ENCODE data around the gene ABCA4.
"Not testable (repeated sequence)": the region's sequence is repeated elsewhere in the genome, so short reads cannot be mapped to it uniquely, and the experiment has no call there.

Gene ABCA4

GRCh38 chr1:94011129-94011528 is 109.8 kb downstream of the ABCA4 start:
- no peak for ATAC-seq
- no peak for DNase-seq (ENCODE audit: low spot score in 2 of 2)
- no peak overlapping the region for H3K27ac Mint-ChIP-seq
- H3K4me3 Mint-ChIP-seq, result no peak overlapping the region
- H3K36me3 Mint-ChIP-seq, result peaks cover 1% of the 10 kb centered on the region
- peaks cover 23% of the 10 kb centered on the region for H3K4me1 Mint-ChIP-seq
- H3K9me3 Mint-ChIP-seq, result no peaks in the 10 kb centered on the region

DNA sequence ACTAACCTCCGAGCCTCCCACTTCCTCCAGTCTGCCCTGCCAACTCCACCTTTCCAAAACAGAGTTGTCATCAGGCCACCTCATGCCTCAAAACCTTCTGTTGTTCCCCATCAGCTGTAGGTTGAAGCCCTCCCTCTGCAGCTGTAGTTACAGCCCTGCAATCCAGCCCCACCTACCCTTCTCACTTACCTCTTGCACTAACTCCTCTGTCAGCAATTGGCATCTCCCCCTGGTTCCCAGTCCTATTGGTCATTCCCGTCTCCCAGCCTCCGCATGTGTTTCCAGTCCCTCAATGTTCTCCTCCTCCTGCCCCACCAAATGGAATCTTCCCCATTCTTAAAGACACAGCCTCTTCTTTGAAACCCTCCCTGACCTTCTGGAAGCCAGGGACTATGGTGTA is 111.6 kb downstream of the ABCA4 start:
- H3K9me3 Mint-ChIP-seq, result no peaks in the 10 kb centered on the region
- H3K36me3 Mint-ChIP-seq, result no peaks in the 10 kb centered on the region
- no peak overlapping the region for H3K4me3 Mint-ChIP-seq
- DNase-seq (ENCODE audit: low spot score in 2 of 2), result no peak
- peak overlapping the region; percentile 60 for H3K27ac Mint-ChIP-seq
- ATAC-seq, result no peak
- H3K4me1 Mint-ChIP-seq, result peaks cover 19% of the 10 kb centered on the region

GRCh38 chr1:94006604-94007003 is 114.3 kb downstream of the ABCA4 start:
- Mint-ChIP-seq H3K9me3 (no peaks in the 10 kb centered on the region), H3K4me1 (peaks cover 6% of the 10 kb centered on the region), H3K36me3 (no peaks in the 10 kb centered on the region), H3K27ac (no peak overlapping the region), H3K4me3 (no peak overlapping the region)
- no peak for ATAC-seq
- DNase-seq (ENCODE audit: low spot score in 2 of 2), result no peak

- no peak overlapping the region for H3K27ac Mint-ChIP-seq
- H3K9me3 Mint-ChIP-seq, result no peaks in the 10 kb centered on the region
- peaks cover 6% of the 10 kb centered on the region for H3K4me1 Mint-ChIP-seq
- H3K4me3 Mint-ChIP-seq, result no peak overlapping the region
- ATAC-seq (no peak), DNase-seq (ENCODE audit: low spot score in 2 of 2) (no peak)
- H3K36me3 Mint-ChIP-seq, result no peaks in the 10 kb centered on the region
Observed at GRCh38 chr1:94004924-94005323, 116.0 kb downstream of the ABCA4 start.

- H3K27ac Mint-ChIP-seq, result no peak overlapping the region
- DNase-seq (ENCODE audit: low spot score in 2 of 2), result no peak
- no peak for ATAC-seq
- H3K36me3 Mint-ChIP-seq, result no peaks in the 10 kb centered on the region
- H3K4me1 Mint-ChIP-seq, result no peaks in the 10 kb centered on the region
- no peak overlapping the region for H3K4me3 Mint-ChIP-seq
- H3K9me3 Mint-ChIP-seq, result no peaks in the 10 kb centered on the region
Observed at GRCh38 chr1:94002046-94002787, 118.7 kb downstream of the ABCA4 start.

- ATAC-seq (peak; percentile 24), DNase-seq (ENCODE audit: low spot score in 2 of 2) (no peak)
- H3K4me3 Mint-ChIP-seq, result no peak overlapping the region
- H3K27ac Mint-ChIP-seq, result no peak overlapping the region
- H3K4me1 Mint-ChIP-seq, result no peaks in the 10 kb centered on the region
- no peaks in the 10 kb centered on the region for H3K36me3 Mint-ChIP-seq
- no peaks in the 10 kb centered on the region for H3K9me3 Mint-ChIP-seq
Observed at GRCh38 chr1:94001397-94002045, 119.4 kb downstream of the ABCA4 start.

- ATAC-seq (no peak), DNase-seq (ENCODE audit: low spot score in 2 of 2) (no peak)
- no peak overlapping the region for H3K27ac Mint-ChIP-seq
- no peak overlapping the region for H3K4me3 Mint-ChIP-seq
- H3K36me3 Mint-ChIP-seq, result no peaks in the 10 kb centered on the region
- no peaks in the 10 kb centered on the region for H3K9me3 Mint-ChIP-seq
- peaks cover 5% of the 10 kb centered on the region for H3K4me1 Mint-ChIP-seq
Observed at GRCh38 chr1:94000510-94001282, 120.3 kb downstream of the ABCA4 start.

DNA sequence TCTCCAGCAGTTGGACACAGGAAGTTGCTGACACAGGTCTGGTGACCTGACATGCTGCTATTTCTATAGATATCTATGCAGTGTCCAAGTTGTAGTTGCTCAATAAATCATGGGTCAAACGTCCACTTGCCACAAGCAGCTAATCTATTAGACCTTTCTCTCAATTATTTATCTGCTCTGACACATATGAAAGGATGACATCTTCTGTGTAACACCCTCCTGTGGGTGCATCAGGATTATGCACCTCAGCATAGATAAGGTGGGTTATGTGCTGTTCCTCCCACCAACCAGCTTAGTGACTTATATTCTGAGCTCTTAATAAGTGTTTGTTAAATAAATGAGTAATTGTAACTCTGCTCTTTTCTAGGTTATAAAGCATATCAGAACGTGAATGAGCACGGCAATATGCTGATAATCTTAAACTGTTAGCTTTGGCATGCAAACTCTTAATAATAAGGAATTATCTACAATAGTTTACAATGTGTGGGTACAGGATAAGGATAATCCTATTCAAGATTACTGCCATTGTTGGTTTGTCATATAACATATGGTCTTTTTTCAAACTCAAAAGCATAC is 121.0 kb downstream of the ABCA4 start:
- H3K4me1 Mint-ChIP-seq, result peaks cover 7% of the 10 kb centered on the region
- H3K27ac Mint-ChIP-seq, result no peak overlapping the region
- H3K4me3 Mint-ChIP-seq, result no peak overlapping the region
- H3K36me3 Mint-ChIP-seq, result no peaks in the 10 kb centered on the region
- DNase-seq (ENCODE audit: low spot score in 2 of 2) (no peak), ATAC-seq (no peak)
- H3K9me3 Mint-ChIP-seq, result no peaks in the 10 kb centered on the region

- H3K4me1 Mint-ChIP-seq; H3K4me3 Mint-ChIP-seq; ATAC-seq; DNase-seq (ENCODE audit: low spot score in 2 of 2); H3K36me3 Mint-ChIP-seq; H3K27ac Mint-ChIP-seq; H3K9me3 Mint-ChIP-seq: not testable (repeated sequence)
Observed at GRCh38 chr1:93998532-93998931, 122.4 kb downstream of the ABCA4 start.

DNA sequence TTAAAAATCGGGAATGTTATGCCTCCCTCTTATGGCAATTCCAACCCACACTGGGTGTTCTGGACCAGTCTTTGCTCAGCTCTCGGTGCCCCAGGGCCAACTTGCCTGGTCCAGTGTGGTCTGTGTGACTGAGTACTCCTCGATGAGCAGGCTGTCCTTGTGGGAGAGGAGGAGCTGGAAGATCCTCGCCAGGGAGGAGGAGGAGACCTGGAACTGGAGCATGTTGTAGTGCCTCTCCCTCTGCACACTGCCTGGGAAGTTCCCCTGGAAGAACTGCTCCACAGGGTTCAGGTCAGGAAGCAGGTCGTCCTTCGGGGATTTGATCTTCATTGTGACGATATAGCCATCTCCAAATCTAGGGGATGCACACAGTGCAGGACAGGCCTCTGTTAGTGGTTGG is 123.2 kb downstream of the ABCA4 start:
- no peak overlapping the region for H3K4me3 Mint-ChIP-seq
- no peaks in the 10 kb centered on the region for H3K36me3 Mint-ChIP-seq
- H3K9me3 Mint-ChIP-seq, result no peaks in the 10 kb centered on the region
- H3K4me1 Mint-ChIP-seq, result peaks cover 7% of the 10 kb centered on the region
- DNase-seq (ENCODE audit: low spot score in 2 of 2) (no peak), ATAC-seq (no peak)
- H3K27ac Mint-ChIP-seq, result no peak overlapping the region

- no peaks in the 10 kb centered on the region for H3K36me3 Mint-ChIP-seq
- H3K4me1 Mint-ChIP-seq, result peaks cover 7% of the 10 kb centered on the region
- ATAC-seq, result peak; percentile 48
- no peak overlapping the region for H3K27ac Mint-ChIP-seq
- no peak for DNase-seq (ENCODE audit: low spot score in 2 of 2)
- H3K9me3 Mint-ChIP-seq, result no peaks in the 10 kb centered on the region
- H3K4me3 Mint-ChIP-seq, result no peak overlapping the region
Observed at GRCh38 chr1:93995837-93996536, 125.0 kb downstream of the ABCA4 start.

DNA sequence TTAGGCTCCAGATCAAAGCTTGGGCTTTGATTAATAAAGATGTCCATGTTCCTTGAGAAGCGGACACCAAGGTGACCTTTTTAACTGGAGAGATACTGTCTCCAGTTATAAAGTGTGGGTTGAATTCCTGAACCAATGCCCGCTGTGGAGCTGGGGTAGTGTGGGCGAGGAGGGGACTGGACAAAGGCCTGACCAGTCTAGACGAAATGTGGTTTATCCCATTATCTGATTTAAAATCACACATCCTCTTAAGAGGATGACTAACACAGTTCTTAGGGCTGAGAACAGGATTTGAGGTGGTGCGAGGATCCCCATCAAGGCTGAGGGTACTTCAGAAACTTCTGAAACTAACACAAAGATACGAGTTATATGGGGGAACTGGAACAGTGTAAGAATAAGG is 127.2 kb downstream of the ABCA4 start:
- no peak for DNase-seq (ENCODE audit: low spot score in 2 of 2)
- H3K27ac Mint-ChIP-seq, result no peak overlapping the region
- peaks cover 14% of the 10 kb centered on the region for H3K4me1 Mint-ChIP-seq
- no peaks in the 10 kb centered on the region for H3K9me3 Mint-ChIP-seq
- ATAC-seq, result no peak
- no peaks in the 10 kb centered on the region for H3K36me3 Mint-ChIP-seq
- no peak overlapping the region for H3K4me3 Mint-ChIP-seq

DNA sequence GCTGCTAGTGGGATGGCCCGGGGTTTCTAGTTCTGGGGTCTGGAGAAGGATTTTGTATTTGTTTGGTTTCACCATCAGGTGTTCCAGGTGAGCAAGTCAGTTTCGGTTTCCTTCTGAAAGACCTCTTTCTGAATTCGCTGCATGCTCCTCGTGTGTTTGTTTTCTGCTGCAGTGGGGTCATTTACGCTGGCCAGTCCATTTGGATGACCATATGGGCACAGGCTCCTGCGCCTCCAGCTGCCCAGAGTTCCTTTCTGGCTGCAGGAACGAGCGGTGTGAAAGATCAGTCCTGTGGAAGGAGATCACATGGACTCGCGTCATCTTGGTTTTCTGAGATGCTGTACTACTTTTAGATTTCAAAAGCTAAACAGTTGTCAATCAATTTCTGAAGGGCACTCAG is 128.0 kb downstream of the ABCA4 start:
- H3K27ac Mint-ChIP-seq, result no peak overlapping the region
- ATAC-seq, result no peak
- no peak overlapping the region for H3K4me3 Mint-ChIP-seq
- H3K9me3 Mint-ChIP-seq, result no peaks in the 10 kb centered on the region
- H3K4me1 Mint-ChIP-seq, result peaks cover 14% of the 10 kb centered on the region
- DNase-seq (ENCODE audit: low spot score in 2 of 2), result no peak
- H3K36me3 Mint-ChIP-seq, result no peaks in the 10 kb centered on the region

- H3K27ac Mint-ChIP-seq, result no peak overlapping the region
- H3K9me3 Mint-ChIP-seq, result no peaks in the 10 kb centered on the region
- no peaks in the 10 kb centered on the region for H3K36me3 Mint-ChIP-seq
- ATAC-seq (no peak), DNase-seq (ENCODE audit: low spot score in 2 of 2) (no peak)
- H3K4me3 Mint-ChIP-seq, result no peak overlapping the region
- H3K4me1 Mint-ChIP-seq, result peaks cover 14% of the 10 kb centered on the region
Observed at GRCh38 chr1:93992190-93992589, 128.8 kb downstream of the ABCA4 start.

GRCh38 chr1:93991271-93991670 is 129.7 kb downstream of the ABCA4 start:
- Mint-ChIP-seq H3K27ac (no peak overlapping the region), H3K4me1 (peaks cover 14% of the 10 kb centered on the region), H3K36me3 (no peaks in the 10 kb centered on the region), H3K4me3 (no peak overlapping the region), H3K9me3 (no peaks in the 10 kb centered on the region)
- no peak for DNase-seq (ENCODE audit: low spot score in 2 of 2)
- no peak for ATAC-seq

Data from stimulated activated effector memory CD8-positive, alpha-beta T cell treated with anti-CD3 and anti-CD28 coated beads, Interleukin-12 subunit alpha, Interleukin-12 subunit beta, amount 100 ng/mL, for 72 hours (primary cell).